A549 (cell line): ENCODE measurements around the gene PTPRJ.

Experiments used
- CHD2 ChIP-seq: fragments of 150-350 bp; IDR thresholded peaks from 2 replicates; pipeline ENCODE4 v1.6.1; 2014; ENCODE audit warnings: low read length; ENCODE audit not compliant: partially characterized antibody
- EP300 ChIP-seq, 2 experiments: fragments of >200 bp; sonication (Bioruptor Twin); formaldehyde crosslinking; IDR thresholded peaks; 2 replicates in 1 of 2; 3 replicates in 1 of 2; pipeline ENCODE4 v1.6.1; 2016 to 2017
- ESRRA ChIP-seq: fragments of 150-350 bp; IDR thresholded peaks from 2 replicates; pipeline ENCODE4 v1.6.1; 2014; ENCODE audit warnings: mild to moderate bottlenecking, low read length, borderline replicate concordance
- FOXS1 ChIP-seq: fragments of 250-450 bp; sonication (Bioruptor Pico); IDR thresholded peaks from 2 replicates; pipeline ENCODE4 v1.5.0; 2020; ENCODE audit warnings: mild to moderate bottlenecking, moderate library complexity
- HOXA7 ChIP-seq: fragments of 250-450 bp; sonication (Bioruptor Pico); IDR thresholded peaks from 2 replicates; pipeline ENCODE4 v1.5.0; 2020; ENCODE audit warnings: mild to moderate bottlenecking, moderate library complexity
- POLR2A ChIP-seq: IDR thresholded peaks from 2 replicates; pipeline ENCODE4 v1.6.1; 2012; ENCODE audit warnings: mild to moderate bottlenecking, low read length
- RAD21 ChIP-seq, 2 experiments: fragments of >200 bp in 1 of 2; sonication (Bioruptor Twin) in 1 of 2; formaldehyde crosslinking in 1 of 2; IDR thresholded peaks in 1 of 2; conservative IDR thresholded peaks in 1 of 2; 2 replicates in 1 of 2; 3 replicates in 1 of 2; pipeline ENCODE4 v1.6.1; 2012 to 2018; ENCODE audit warnings: inconsistent platforms in 1 of 2
- TF ChIP-seq, protein P1 (sequence below): fragments of >200 bp; sonication (Bioruptor Twin); formaldehyde crosslinking; IDR thresholded peaks from 3 replicates; pipeline ENCODE4 v1.5.1; 2016
- TF ChIP-seq, protein P2 (sequence below): fragments of 200-600 bp; sonication (generic); IDR thresholded peaks from 2 replicates; pipeline ENCODE4 v1.6.1; 2016; ENCODE audit warnings: antibody characterized with exemption, mild to moderate bottlenecking, moderate library complexity

DNA sequence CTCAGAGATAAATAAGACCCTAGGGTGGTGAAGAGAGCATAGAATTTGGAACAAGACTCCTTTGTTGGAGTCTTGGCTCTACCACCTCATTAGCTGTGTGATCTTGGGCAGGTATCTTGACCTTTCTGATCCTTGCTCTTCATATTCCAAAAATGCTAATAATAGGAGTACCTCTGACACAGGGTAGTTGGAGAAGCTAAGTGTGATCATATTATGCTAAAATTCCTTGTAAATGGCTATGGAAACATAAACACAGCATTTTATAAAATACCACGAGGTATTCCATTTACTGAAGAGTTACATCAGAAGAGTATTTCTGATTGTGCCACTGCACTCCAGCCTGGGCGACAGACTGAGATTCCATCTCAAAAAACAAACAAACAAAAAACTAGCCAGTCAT is 9.4 kb downstream of the PTPRJ start:
- TF ChIP-seq EP300 (IDR thresholded peaks at IDR 0.05) (no peak), FOXS1 (CRISPR knock-in tag) (no peak), HOXA7 (CRISPR knock-in tag) (peak; percentile 66; the same call in 1 of the 2 replicates), ESRRA (no peak), CHD2 (no peak), RAD21 (conservative IDR thresholded peaks at IDR 0.05 in 1 of 2, IDR thresholded peaks at IDR 0.05 in 1 of 2) (no peak), POLR2A (no peak)
- TF ChIP-seq, protein P1, sequence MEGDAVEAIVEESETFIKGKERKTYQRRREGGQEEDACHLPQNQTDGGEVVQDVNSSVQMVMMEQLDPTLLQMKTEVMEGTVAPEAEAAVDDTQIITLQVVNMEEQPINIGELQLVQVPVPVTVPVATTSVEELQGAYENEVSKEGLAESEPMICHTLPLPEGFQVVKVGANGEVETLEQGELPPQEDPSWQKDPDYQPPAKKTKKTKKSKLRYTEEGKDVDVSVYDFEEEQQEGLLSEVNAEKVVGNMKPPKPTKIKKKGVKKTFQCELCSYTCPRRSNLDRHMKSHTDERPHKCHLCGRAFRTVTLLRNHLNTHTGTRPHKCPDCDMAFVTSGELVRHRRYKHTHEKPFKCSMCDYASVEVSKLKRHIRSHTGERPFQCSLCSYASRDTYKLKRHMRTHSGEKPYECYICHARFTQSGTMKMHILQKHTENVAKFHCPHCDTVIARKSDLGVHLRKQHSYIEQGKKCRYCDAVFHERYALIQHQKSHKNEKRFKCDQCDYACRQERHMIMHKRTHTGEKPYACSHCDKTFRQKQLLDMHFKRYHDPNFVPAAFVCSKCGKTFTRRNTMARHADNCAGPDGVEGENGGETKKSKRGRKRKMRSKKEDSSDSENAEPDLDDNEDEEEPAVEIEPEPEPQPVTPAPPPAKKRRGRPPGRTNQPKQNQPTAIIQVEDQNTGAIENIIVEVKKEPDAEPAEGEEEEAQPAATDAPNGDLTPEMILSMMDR = no peak
- TF ChIP-seq, protein P2, sequence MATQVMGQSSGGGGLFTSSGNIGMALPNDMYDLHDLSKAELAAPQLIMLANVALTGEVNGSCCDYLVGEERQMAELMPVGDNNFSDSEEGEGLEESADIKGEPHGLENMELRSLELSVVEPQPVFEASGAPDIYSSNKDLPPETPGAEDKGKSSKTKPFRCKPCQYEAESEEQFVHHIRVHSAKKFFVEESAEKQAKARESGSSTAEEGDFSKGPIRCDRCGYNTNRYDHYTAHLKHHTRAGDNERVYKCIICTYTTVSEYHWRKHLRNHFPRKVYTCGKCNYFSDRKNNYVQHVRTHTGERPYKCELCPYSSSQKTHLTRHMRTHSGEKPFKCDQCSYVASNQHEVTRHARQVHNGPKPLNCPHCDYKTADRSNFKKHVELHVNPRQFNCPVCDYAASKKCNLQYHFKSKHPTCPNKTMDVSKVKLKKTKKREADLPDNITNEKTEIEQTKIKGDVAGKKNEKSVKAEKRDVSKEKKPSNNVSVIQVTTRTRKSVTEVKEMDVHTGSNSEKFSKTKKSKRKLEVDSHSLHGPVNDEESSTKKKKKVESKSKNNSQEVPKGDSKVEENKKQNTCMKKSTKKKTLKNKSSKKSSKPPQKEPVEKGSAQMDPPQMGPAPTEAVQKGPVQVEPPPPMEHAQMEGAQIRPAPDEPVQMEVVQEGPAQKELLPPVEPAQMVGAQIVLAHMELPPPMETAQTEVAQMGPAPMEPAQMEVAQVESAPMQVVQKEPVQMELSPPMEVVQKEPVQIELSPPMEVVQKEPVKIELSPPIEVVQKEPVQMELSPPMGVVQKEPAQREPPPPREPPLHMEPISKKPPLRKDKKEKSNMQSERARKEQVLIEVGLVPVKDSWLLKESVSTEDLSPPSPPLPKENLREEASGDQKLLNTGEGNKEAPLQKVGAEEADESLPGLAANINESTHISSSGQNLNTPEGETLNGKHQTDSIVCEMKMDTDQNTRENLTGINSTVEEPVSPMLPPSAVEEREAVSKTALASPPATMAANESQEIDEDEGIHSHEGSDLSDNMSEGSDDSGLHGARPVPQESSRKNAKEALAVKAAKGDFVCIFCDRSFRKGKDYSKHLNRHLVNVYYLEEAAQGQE = no peak
